GM23248 (cell line): ENCODE data around the gene MICAL2. TPM values are rescaled to one million over a fixed set of nuclear protein-coding genes. Genes with fewer than 3 reads are reported as not detected.

Source experiments
- DNase-seq: peaks from one replicate; pipeline ENCODE4 v3.0.0-alpha.2; 2015
- H2AFZ ChIP-seq: fragments of 200-600 bp; sonication (generic); 2 replicates; pipeline ENCODE4 v1.6.1; 2016; ENCODE audit warnings: antibody characterized with exemption
- H3F3A ChIP-seq: fragments of 200-600 bp; sonication (generic); 2 replicates; pipeline ENCODE4 v1.6.1; 2016; ENCODE audit warnings: mild to moderate bottlenecking, antibody characterized with exemption, mixed run types; ENCODE audit not compliant: insufficient read depth
- H3K27ac ChIP-seq: fragments of 200-600 bp; sonication (generic); 2 replicates; pipeline ENCODE4 v1.5.1; 2016; ENCODE audit warnings: mild to moderate bottlenecking
- H3K27me3 ChIP-seq: fragments of 200-600 bp; sonication (generic); replicated peaks from 2 replicates; pipeline ENCODE4 v1.6.1; 2016; ENCODE audit warnings: mild to moderate bottlenecking; ENCODE audit not compliant: insufficient read depth
- H3K36me3 ChIP-seq: fragments of 200-600 bp; sonication (generic); 2 replicates; pipeline ENCODE4 v1.6.1; 2016; ENCODE audit warnings: low read depth, mild to moderate bottlenecking
- H3K4me1 ChIP-seq: fragments of 200-600 bp; sonication (generic); 2 replicates; pipeline ENCODE4 v1.6.1; 2016; ENCODE audit warnings: mild to moderate bottlenecking; ENCODE audit not compliant: insufficient read depth
- H3K4me2 ChIP-seq: fragments of 200-600 bp; sonication (generic); one replicate; pipeline ENCODE4 v1.6.1; 2016; ENCODE audit warnings: mild to moderate bottlenecking; ENCODE audit not compliant: unreplicated experiment
- H3K4me3 ChIP-seq: fragments of 200-600 bp; sonication (generic); 2 replicates; pipeline ENCODE4 v1.5.1; 2016; ENCODE audit warnings: mild to moderate bottlenecking
- H3K79me2 ChIP-seq: fragments of 200-600 bp; sonication (generic); 2 replicates; pipeline ENCODE4 v1.6.1; 2016; ENCODE audit warnings: mild to moderate bottlenecking; ENCODE audit not compliant: insufficient read depth
- H3K9ac ChIP-seq: fragments of 200-600 bp; sonication (generic); 2 replicates; pipeline ENCODE4 v1.6.1; 2016; ENCODE audit warnings: mild to moderate bottlenecking
- H3K9me2 ChIP-seq: fragments of 200-600 bp; sonication (generic); 2 replicates; pipeline ENCODE4 v1.6.1; 2016; ENCODE audit warnings: mixed run types, mild to moderate bottlenecking, moderate library complexity; ENCODE audit not compliant: insufficient read depth
- H3K9me3 ChIP-seq: fragments of 200-600 bp; sonication (generic); one replicate; pipeline ENCODE4 v1.6.1; 2017; ENCODE audit warnings: low read depth
- H4K20me1 ChIP-seq: fragments of 200-600 bp; sonication (generic); 2 replicates; pipeline ENCODE4 v1.6.0; 2016; ENCODE audit not compliant: insufficient read depth
- EZH2 ChIP-seq: fragments of 200-600 bp; sonication (generic); IDR thresholded peaks from 2 replicates; pipeline ENCODE4 v1.6.1; 2018; ENCODE audit warnings: antibody characterized with exemption, mild to moderate bottlenecking; ENCODE audit not compliant: insufficient read depth, poor library complexity, severe bottlenecking
- EZH2phosphoT487 ChIP-seq: fragments of 200-600 bp; sonication (generic); IDR thresholded peaks from 2 replicates; pipeline ENCODE4 v1.6.1; 2018; ENCODE audit warnings: antibody characterized with exemption, moderate library complexity, mild to moderate bottlenecking, low read depth; ENCODE audit not compliant: insufficient read depth
- WGBS, 2 experiments: methylation state at CpG; one replicate each; pipeline ENCODE4 v1.1.6; 2015 to 2017; ENCODE audit warnings: low lambda C conversion rate in 2 of 2, low coverage in 1 of 2; ENCODE audit errors: missing lambda C conversion rate in 2 of 2; 5-methylcytosine and 5-hydroxymethylcytosine counted together
- in situ Hi-C: fragments of 300-500 bp; cut with MboI; formaldehyde crosslinking; loops from 2 replicates; pipeline ENCODE4 v1.15.0; 2020
- polyA plus RNA-seq: library from polyadenylated mRNA; unstranded; fragments of >200 nt; fragmentation: Nextera tagmentation; extraction: Ambion mirVana; gene quantifications from 2 replicates; pipeline ENCODE4 v1.2.1, GENCODE V29; 2016
- total RNA-seq: library from RNA; depleted of rRNA; stranded (reverse); fragments of >200 nt; shearing (Covaris generic); gene quantifications from 2 replicates; pipeline ENCODE4 v1.2.3, GENCODE V29; 2014

Gene MICAL2
- total and polyA plus RNA-seq, 2 experiments from 2014 or later, result 83.3 to 158 TPM

- H3K9ac ChIP-seq, result no peak overlapping the region
- no peak overlapping the region for H3K27ac ChIP-seq
- H3K9me3 ChIP-seq, result no peaks in the 10 kb centered on the region
- no peak overlapping the region for H3K4me3 ChIP-seq
- TF ChIP-seq EZH2phosphoT487 (no peak), EZH2 (no peak)
- H2AFZ ChIP-seq, result 0 out of 2 replicates have a peak overlapping the region, but pooled peaks have one; percentile 2
- H3K27me3 ChIP-seq, result no peaks in the 10 kb centered on the region
- H3K4me1 ChIP-seq, result no peaks in the 10 kb centered on the region; the same call in 1 of the 2 replicates
- H3F3A ChIP-seq, result peaks cover 18% of the 10 kb centered on the region; the same call in 1 of the 2 replicates
- peak; percentile 37 for DNase-seq
- no peaks in the 10 kb centered on the region for H3K36me3 ChIP-seq
- no peaks in the 10 kb centered on the region for H4K20me1 ChIP-seq
- 15 to 18% methylated on average over 5 of the region's 5 CpGs for WGBS, 2 experiments
- H3K4me2 ChIP-seq, result no peak overlapping the region
- in situ Hi-C loops, result no loop called here
- H3K9me2 ChIP-seq, result no peaks in the 10 kb centered on the region
- H3K79me2 ChIP-seq, result no peaks in the 10 kb centered on the region
These were observed 9.5 kb upstream of the MICAL2 start for GRCh38 chr11:12100841-12101242.

DNA sequence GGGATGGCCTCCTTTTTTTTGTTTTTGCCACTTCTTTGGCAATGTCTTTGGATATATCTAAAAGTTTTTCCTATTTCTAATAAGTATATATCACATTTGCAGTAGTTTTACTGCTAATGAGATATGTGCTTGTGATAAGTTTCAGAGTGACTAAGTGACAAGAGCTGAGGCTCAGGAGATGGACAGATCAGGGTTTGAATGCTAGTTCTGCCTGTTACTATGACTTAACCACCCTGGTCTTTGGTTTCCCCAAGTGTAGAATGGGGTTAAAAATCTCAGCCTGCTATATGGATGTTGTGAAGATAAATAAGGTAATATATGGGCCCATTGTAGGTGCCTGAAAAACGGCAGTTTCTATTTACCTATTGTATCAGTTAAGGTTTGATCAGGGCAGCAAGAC, 9.1 kb upstream of the MICAL2 start:
- Histone ChIP-seq H3K9me3 (no peaks in the 10 kb centered on the region), H3K27ac (no peak overlapping the region), H3K36me3 (no peaks in the 10 kb centered on the region), H3K9ac (no peak overlapping the region), H3K27me3 (no peaks in the 10 kb centered on the region), H3K4me3 (no peak overlapping the region), H3K4me1 (no peaks in the 10 kb centered on the region; the same call in 1 of the 2 replicates), H3K4me2 (no peak overlapping the region), H3F3A (peaks cover 18% of the 10 kb centered on the region; the same call in 1 of the 2 replicates), H4K20me1 (no peaks in the 10 kb centered on the region), H2AFZ (0 out of 2 replicates have a peak overlapping the region, but pooled peaks have one; percentile 2), H3K9me2 (no peaks in the 10 kb centered on the region), H3K79me2 (no peaks in the 10 kb centered on the region)
- in situ Hi-C loops, result no loop called here
- TF ChIP-seq EZH2phosphoT487 (no peak), EZH2 (no peak)
- WGBS, 2 experiments, result 89 to 90% methylated on average over 1 of the region's 1 CpG
- DNase-seq, result no peak

- WGBS, 2 experiments, result 88 to 90% methylated on average over 5 of the region's 5 CpGs
- TF ChIP-seq EZH2phosphoT487, result no peak
- no peak for TF ChIP-seq EZH2
These were observed 7.6 kb upstream of the MICAL2 start for GRCh38 chr11:12102588-12103410.

GRCh38 chr11:12103411-12104225, 6.8 kb upstream of the MICAL2 start:
- 79 to 82% methylated on average over 7 of the region's 7 CpGs for WGBS, 2 experiments

More at GRCh38 chr11:12102588-12103410, 7.6 kb upstream of the MICAL2 start:
- Histone ChIP-seq H3K27me3 (no peaks in the 10 kb centered on the region), H3K9me3 (no peaks in the 10 kb centered on the region), H3K4me3 (no peak overlapping the region), H3K36me3 (no peaks in the 10 kb centered on the region), H3K79me2 (no peaks in the 10 kb centered on the region), H3F3A (peaks cover 18% of the 10 kb centered on the region; the same call in 1 of the 2 replicates), H3K9me2 (no peaks in the 10 kb centered on the region), H3K4me1 (no peaks in the 10 kb centered on the region; the same call in 1 of the 2 replicates), H4K20me1 (no peaks in the 10 kb centered on the region), H3K4me2 (no peak overlapping the region), H3K27ac (no peak overlapping the region), H3K9ac (no peak overlapping the region), H2AFZ (no peak overlapping the region)
- in situ Hi-C loops, result no loop called here
- DNase-seq, result no peak

More at GRCh38 chr11:12103411-12104225, 6.8 kb upstream of the MICAL2 start:
- H3K79me2 ChIP-seq, result no peaks in the 10 kb centered on the region
- H3K4me1 ChIP-seq, result no peaks in the 10 kb centered on the region; the same call in 1 of the 2 replicates
- no peak for DNase-seq
- no peaks in the 10 kb centered on the region for H3K9me3 ChIP-seq
- no peak overlapping the region for H3K4me2 ChIP-seq
- TF ChIP-seq EZH2phosphoT487, result no peak
- no peak for TF ChIP-seq EZH2
- H3F3A ChIP-seq, result peaks cover 18% of the 10 kb centered on the region; the same call in 1 of the 2 replicates
- no peak overlapping the region for H3K27ac ChIP-seq
- no peak overlapping the region for H3K9ac ChIP-seq
- no peak overlapping the region for H2AFZ ChIP-seq
- H3K36me3 ChIP-seq, result no peaks in the 10 kb centered on the region
- no peak overlapping the region for H3K4me3 ChIP-seq
- H3K9me2 ChIP-seq, result no peaks in the 10 kb centered on the region
- no peaks in the 10 kb centered on the region for H3K27me3 ChIP-seq
- no peaks in the 10 kb centered on the region for H4K20me1 ChIP-seq
- in situ Hi-C loops, result no loop called here
